ENCODE data around the gene DUSP22. TPM values are rescaled to one million over a fixed set of nuclear protein-coding genes. Genes with fewer than 3 reads are reported as not detected.

DUSP22 gene
- polyA plus RNA-seq, 1 donor, result 25.1 TPM

DNA sequence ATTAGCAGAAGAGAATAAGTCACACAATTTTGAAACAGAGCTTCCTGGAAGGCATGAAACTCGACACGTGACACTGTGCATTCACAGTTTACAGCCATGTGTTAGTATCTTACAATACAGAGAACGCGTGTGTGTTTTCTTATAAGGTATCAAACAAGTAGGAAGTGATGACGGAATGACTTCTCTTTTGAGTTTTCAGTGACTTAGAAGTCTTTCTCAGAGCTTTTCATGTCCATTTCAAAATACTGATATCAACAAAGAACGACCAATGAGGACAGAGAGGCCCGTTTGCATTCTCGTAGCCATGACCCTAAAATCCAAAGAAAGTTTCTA, 36.6 kb upstream of the DUSP22 start:
- 80% methylated on average over 1 of the region's 8 CpGs for WGBS (ENCODE audit: insufficient coverage, low lambda C conversion rate)
- Histone ChIP-seq H3K27ac (ENCODE audit: low read length) (no peak overlapping the region), H3K9me3 (ENCODE audit: control insufficient read depth, low read depth, low read length) (no peaks in the 10 kb centered on the region), H3K27me3 (ENCODE audit: control insufficient read depth, insufficient read depth, low read length) (peaks cover 2% of the 10 kb centered on the region), H3K4me3 (ENCODE audit: low read length) (no peak overlapping the region), H3K4me1 (ENCODE audit: control insufficient read depth, insufficient read depth, low read length) (no peaks in the 10 kb centered on the region), H3K36me3 (ENCODE audit: control insufficient read depth, insufficient read depth, low read length) (no peaks in the 10 kb centered on the region)
- DNase-seq, result no peak

DNA sequence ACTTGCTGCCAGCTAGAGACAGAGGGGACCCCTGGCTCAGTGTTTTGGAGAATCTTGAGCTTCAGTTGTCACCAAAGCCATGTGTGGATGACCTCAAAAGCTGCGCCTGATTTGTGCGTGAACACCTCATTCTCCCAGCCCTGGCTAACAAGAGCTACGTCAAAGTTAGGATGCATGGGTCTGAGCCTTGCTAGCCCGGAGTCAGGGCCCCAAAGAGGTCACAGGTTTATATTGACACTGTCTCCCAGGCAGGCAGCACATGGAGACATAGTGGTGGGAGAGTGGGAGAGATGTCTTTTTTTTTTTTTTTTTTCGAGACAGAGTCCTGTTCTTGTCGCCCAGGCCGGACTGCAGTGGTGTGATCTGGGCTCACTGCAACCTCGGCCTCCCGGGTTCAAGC, 36.1 kb upstream of the DUSP22 start:
- no peak for DNase-seq
- WGBS (ENCODE audit: insufficient coverage, low lambda C conversion rate), result no CpG with 5 or more reads among the region's 9 CpGs
- H3K4me1 ChIP-seq (ENCODE audit: control insufficient read depth, insufficient read depth, low read length), result no peaks in the 10 kb centered on the region
- peaks cover 2% of the 10 kb centered on the region for H3K27me3 ChIP-seq (ENCODE audit: control insufficient read depth, insufficient read depth, low read length)
- H3K27ac ChIP-seq (ENCODE audit: low read length), result no peak overlapping the region
- no peaks in the 10 kb centered on the region for H3K36me3 ChIP-seq (ENCODE audit: control insufficient read depth, insufficient read depth, low read length)
- H3K4me3 ChIP-seq (ENCODE audit: low read length), result no peak overlapping the region
- no peaks in the 10 kb centered on the region for H3K9me3 ChIP-seq (ENCODE audit: control insufficient read depth, low read depth, low read length)

- 82% methylated on average over 4 of the region's 8 CpGs for WGBS (ENCODE audit: insufficient coverage, low lambda C conversion rate)
Observed at GRCh38 chr6:257031-257725, 35.1 kb upstream of the DUSP22 start.

DNA sequence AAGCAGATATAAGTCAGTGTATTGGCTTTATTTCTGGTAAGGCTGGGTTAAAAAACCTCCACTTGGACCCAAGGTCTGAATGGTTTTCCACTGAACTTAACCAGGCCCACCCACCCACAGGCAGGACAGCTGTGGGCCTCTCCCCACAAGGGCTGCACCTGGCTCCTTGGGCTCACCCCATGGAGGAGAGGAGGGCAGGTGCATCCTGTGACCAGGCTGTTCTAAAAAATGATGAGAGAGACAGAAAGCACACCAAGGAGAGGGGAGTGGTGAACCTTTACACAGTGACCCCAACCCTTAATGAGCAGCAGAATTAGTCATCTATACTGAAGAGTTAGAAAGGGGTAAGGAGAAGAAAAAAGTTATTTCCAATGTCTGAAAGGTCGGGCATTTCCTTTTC, 34.5 kb upstream of the DUSP22 start:
- no peak for DNase-seq
- Histone ChIP-seq H3K9me3 (ENCODE audit: control insufficient read depth, low read depth, low read length) (no peaks in the 10 kb centered on the region), H3K4me1 (ENCODE audit: control insufficient read depth, insufficient read depth, low read length) (no peaks in the 10 kb centered on the region), H3K4me3 (ENCODE audit: low read length) (no peak overlapping the region), H3K27me3 (ENCODE audit: control insufficient read depth, insufficient read depth, low read length) (peaks cover 2% of the 10 kb centered on the region), H3K27ac (ENCODE audit: low read length) (no peak overlapping the region), H3K36me3 (ENCODE audit: control insufficient read depth, insufficient read depth, low read length) (no peaks in the 10 kb centered on the region)
- WGBS (ENCODE audit: insufficient coverage, low lambda C conversion rate), result no CpG with 5 or more reads among the region's 1 CpG

More at GRCh38 chr6:257031-257725, 35.1 kb upstream of the DUSP22 start:
- Histone ChIP-seq H3K27ac (ENCODE audit: low read length) (no peak overlapping the region), H3K27me3 (ENCODE audit: control insufficient read depth, insufficient read depth, low read length) (peaks cover 2% of the 10 kb centered on the region), H3K4me3 (ENCODE audit: low read length) (no peak overlapping the region), H3K9me3 (ENCODE audit: control insufficient read depth, low read depth, low read length) (no peaks in the 10 kb centered on the region), H3K4me1 (ENCODE audit: control insufficient read depth, insufficient read depth, low read length) (no peaks in the 10 kb centered on the region), H3K36me3 (ENCODE audit: control insufficient read depth, insufficient read depth, low read length) (no peaks in the 10 kb centered on the region)
- no peak for DNase-seq

DNA sequence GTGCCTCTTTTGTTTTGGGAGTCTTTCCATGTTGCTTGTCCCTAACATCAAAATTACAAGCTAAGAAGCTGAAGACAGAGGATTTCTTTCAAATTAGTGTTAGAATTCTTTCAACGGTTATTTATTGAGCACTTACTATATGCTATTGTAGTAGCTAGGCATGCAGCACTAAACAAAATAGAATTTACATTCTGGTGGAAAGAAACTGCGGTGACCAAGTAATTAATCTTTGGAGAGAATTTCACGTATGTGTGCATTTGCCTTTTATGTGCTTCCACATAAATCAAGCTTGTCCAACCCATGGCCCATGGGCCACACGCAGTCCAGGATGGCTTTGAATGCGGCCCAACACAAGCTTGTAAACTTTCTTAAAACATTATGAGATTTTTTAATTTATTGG, 33.0 kb upstream of the DUSP22 start:
- H3K4me1 ChIP-seq (ENCODE audit: control insufficient read depth, insufficient read depth, low read length), result no peaks in the 10 kb centered on the region
- H3K4me3 ChIP-seq (ENCODE audit: low read length), result no peak overlapping the region
- H3K36me3 ChIP-seq (ENCODE audit: control insufficient read depth, insufficient read depth, low read length), result no peaks in the 10 kb centered on the region
- DNase-seq, result no peak
- H3K27me3 ChIP-seq (ENCODE audit: control insufficient read depth, insufficient read depth, low read length), result peaks cover 2% of the 10 kb centered on the region
- no peak overlapping the region for H3K27ac ChIP-seq (ENCODE audit: low read length)
- no peaks in the 10 kb centered on the region for H3K9me3 ChIP-seq (ENCODE audit: control insufficient read depth, low read depth, low read length)
- 86% methylated on average over 1 of the region's 5 CpGs for WGBS (ENCODE audit: insufficient coverage, low lambda C conversion rate)

GRCh38 chr6:259901-260508, 32.3 kb upstream of the DUSP22 start:
- no peak overlapping the region for H3K27ac ChIP-seq (ENCODE audit: low read length)
- DNase-seq, result no peak
- WGBS (ENCODE audit: insufficient coverage, low lambda C conversion rate), result 82% methylated on average over 1 of the region's 5 CpGs

DNA sequence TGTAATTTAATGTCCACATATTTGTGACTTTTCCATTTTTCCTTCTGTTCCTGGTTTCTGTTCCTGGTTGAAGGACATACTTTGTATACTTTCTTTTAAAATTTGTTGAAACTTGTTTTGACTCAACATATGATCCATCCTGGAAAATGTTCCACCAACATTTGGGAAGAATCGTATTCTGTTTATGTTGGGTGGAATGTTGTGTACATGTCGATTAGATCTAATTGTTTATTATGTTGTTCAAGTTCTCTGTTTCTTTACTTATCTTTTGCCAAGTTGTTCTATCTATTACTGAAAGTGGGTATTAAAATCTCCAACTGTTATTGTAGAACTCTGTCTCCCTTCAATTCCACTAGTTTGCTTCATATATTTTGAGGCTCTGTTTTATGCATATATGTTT, 27.7 kb upstream of the DUSP22 start:
- Histone ChIP-seq H3K27me3 (ENCODE audit: control insufficient read depth, insufficient read depth, low read length) (no peaks in the 10 kb centered on the region), H3K4me1 (ENCODE audit: control insufficient read depth, insufficient read depth, low read length) (no peaks in the 10 kb centered on the region), H3K9me3 (ENCODE audit: control insufficient read depth, low read depth, low read length) (no peaks in the 10 kb centered on the region), H3K4me3 (ENCODE audit: low read length) (no peak overlapping the region), H3K36me3 (ENCODE audit: control insufficient read depth, insufficient read depth, low read length) (no peaks in the 10 kb centered on the region), H3K27ac (ENCODE audit: low read length) (no peak overlapping the region)
- WGBS (ENCODE audit: insufficient coverage, low lambda C conversion rate), result 80% methylated on average over 2 of the region's 2 CpGs
- DNase-seq, result no peak

More at GRCh38 chr6:259901-260508, 32.3 kb upstream of the DUSP22 start:
- Histone ChIP-seq H3K36me3 (ENCODE audit: control insufficient read depth, insufficient read depth, low read length) (no peaks in the 10 kb centered on the region), H3K4me1 (ENCODE audit: control insufficient read depth, insufficient read depth, low read length) (no peaks in the 10 kb centered on the region), H3K27me3 (ENCODE audit: control insufficient read depth, insufficient read depth, low read length) (no peaks in the 10 kb centered on the region), H3K4me3 (ENCODE audit: low read length) (no peak overlapping the region), H3K9me3 (ENCODE audit: control insufficient read depth, low read depth, low read length) (no peaks in the 10 kb centered on the region)

GRCh38 chr6:268394-268935, 23.8 kb upstream of the DUSP22 start:
- 100% methylated on average over 1 of the region's 5 CpGs for WGBS (ENCODE audit: insufficient coverage, low lambda C conversion rate)
- Histone ChIP-seq H3K27me3 (ENCODE audit: control insufficient read depth, insufficient read depth, low read length) (no peaks in the 10 kb centered on the region), H3K27ac (ENCODE audit: low read length) (no peak overlapping the region), H3K9me3 (ENCODE audit: control insufficient read depth, low read depth, low read length) (no peaks in the 10 kb centered on the region), H3K4me1 (ENCODE audit: control insufficient read depth, insufficient read depth, low read length) (no peaks in the 10 kb centered on the region), H3K4me3 (ENCODE audit: low read length) (no peak overlapping the region), H3K36me3 (ENCODE audit: control insufficient read depth, insufficient read depth, low read length) (no peaks in the 10 kb centered on the region)
- no peak for DNase-seq

DNA sequence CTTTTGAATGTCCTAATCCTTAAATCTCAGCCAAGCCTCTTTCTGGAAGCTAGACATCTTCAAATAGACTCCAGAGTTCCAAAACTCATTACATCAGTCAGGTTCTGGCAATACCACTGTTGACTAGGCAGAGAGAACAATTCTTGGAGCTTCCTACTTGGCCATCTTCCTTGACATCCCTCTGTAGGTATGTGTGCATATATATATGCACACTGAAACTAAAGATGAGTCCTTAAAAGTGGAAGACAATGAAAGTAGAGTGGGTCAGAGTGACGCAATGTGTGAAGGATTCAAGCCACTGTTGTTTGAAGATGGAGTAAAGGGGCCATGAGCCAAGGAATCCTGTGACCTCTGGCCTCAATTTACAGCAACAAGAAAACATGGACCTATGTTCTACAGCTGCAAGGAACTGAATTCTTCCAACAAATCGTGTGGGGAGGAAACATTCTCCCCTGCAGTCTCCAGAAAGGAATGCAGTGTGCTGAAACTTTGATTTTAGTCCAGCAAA, 18.7 kb upstream of the DUSP22 start:
- DNase-seq, result no peak
- H3K36me3 ChIP-seq (ENCODE audit: control insufficient read depth, insufficient read depth, low read length), result no peaks in the 10 kb centered on the region
- H3K9me3 ChIP-seq (ENCODE audit: control insufficient read depth, low read depth, low read length), result no peaks in the 10 kb centered on the region
- H3K27me3 ChIP-seq (ENCODE audit: control insufficient read depth, insufficient read depth, low read length), result peaks cover 3% of the 10 kb centered on the region
- H3K27ac ChIP-seq (ENCODE audit: low read length), result no peak overlapping the region
- H3K4me1 ChIP-seq (ENCODE audit: control insufficient read depth, insufficient read depth, low read length), result no peaks in the 10 kb centered on the region
- WGBS (ENCODE audit: insufficient coverage, low lambda C conversion rate), result no CpG with 5 or more reads among the region's 2 CpGs
- no peak overlapping the region for H3K4me3 ChIP-seq (ENCODE audit: low read length)

DNA sequence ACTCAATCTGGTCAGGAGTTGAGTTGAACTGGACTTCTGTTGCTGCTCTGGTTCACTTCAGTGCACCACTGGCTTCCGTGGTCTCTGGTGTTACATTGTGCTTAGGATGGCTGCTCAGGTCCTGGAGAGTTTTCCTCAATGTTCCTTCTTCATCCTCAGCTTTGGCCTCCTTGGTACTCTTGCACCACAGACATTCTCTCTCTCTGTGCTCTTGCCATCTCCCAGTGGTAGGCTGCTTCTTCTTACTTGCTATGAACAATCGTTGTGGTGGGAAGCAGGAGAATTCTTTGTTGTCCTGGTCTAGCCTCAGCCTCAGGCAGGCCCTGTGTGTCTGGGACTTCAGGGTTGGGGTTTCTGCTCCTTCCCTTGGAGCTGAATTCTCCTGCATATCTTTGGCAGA, 14.5 kb upstream of the DUSP22 start:
- no CpG with 5 or more reads among the region's 2 CpGs for WGBS (ENCODE audit: insufficient coverage, low lambda C conversion rate)
- DNase-seq, result no peak

More for the DNA sequence above, 14.5 kb upstream of the DUSP22 start:
- Histone ChIP-seq H3K27me3 (ENCODE audit: control insufficient read depth, insufficient read depth, low read length) (peaks cover 3% of the 10 kb centered on the region), H3K9me3 (ENCODE audit: control insufficient read depth, low read depth, low read length) (no peaks in the 10 kb centered on the region), H3K36me3 (ENCODE audit: control insufficient read depth, insufficient read depth, low read length) (no peaks in the 10 kb centered on the region), H3K27ac (ENCODE audit: low read length) (no peak overlapping the region), H3K4me1 (ENCODE audit: control insufficient read depth, insufficient read depth, low read length) (no peaks in the 10 kb centered on the region), H3K4me3 (ENCODE audit: low read length) (no peak overlapping the region)
